GM23338 (cell line): ENCODE data around the gene NRCAM. TPM values are rescaled to one million over a fixed set of nuclear protein-coding genes. Genes with fewer than 3 reads are reported as not detected.

Experiments
- ATAC-seq: fragments of 200-7000 bp; cut with Tn5 transposase; 3 replicates; pipeline ENCODE4 v1.9.1; 2020
- DNase-seq: peaks from one replicate; pipeline ENCODE4 v3.0.0-alpha.2; 2015; ENCODE audit warnings: low spot score
- H2AFZ ChIP-seq: fragments of 200-600 bp; sonication (generic); 2 replicates; pipeline ENCODE4 v1.8.0; 2016; ENCODE audit warnings: antibody characterized with exemption, mild to moderate bottlenecking, moderate library complexity
- H3F3A ChIP-seq: fragments of 200-600 bp; sonication (generic); replicated peaks from 2 replicates; pipeline ENCODE4 v1.8.0; 2017; ENCODE audit warnings: antibody characterized with exemption, mixed run types, low read depth
- H3K27ac ChIP-seq: fragments of 200-600 bp; sonication (generic); 2 replicates; pipeline ENCODE4 v1.6.1; 2016; ENCODE audit warnings: low read depth
- H3K27me3 ChIP-seq: fragments of 200-600 bp; sonication (generic); 2 replicates; pipeline ENCODE4 v1.8.0; 2016; ENCODE audit warnings: mild to moderate bottlenecking, mixed run types, moderate library complexity; ENCODE audit not compliant: insufficient read depth
- H3K36me3 ChIP-seq: fragments of 200-600 bp; sonication (generic); 2 replicates; pipeline ENCODE4 v1.8.0; 2016; ENCODE audit warnings: mild to moderate bottlenecking; ENCODE audit not compliant: insufficient read depth
- H3K4me1 ChIP-seq: fragments of 200-600 bp; sonication (generic); 2 replicates; pipeline ENCODE4 v1.8.0; 2016; ENCODE audit warnings: mild to moderate bottlenecking, moderate library complexity; ENCODE audit not compliant: insufficient read depth
- H3K4me2 ChIP-seq: fragments of 200-600 bp; sonication (generic); 2 replicates; pipeline ENCODE4 v1.7.1; 2017; ENCODE audit warnings: mixed run types
- H3K4me3 ChIP-seq: fragments of 200-600 bp; sonication (generic); 2 replicates; pipeline ENCODE4 v1.6.1; 2016; ENCODE audit warnings: mixed run types
- H3K79me2 ChIP-seq: fragments of 200-600 bp; sonication (generic); replicated peaks from 2 replicates; pipeline ENCODE4 v1.8.0; 2017; ENCODE audit warnings: mild to moderate bottlenecking; ENCODE audit not compliant: insufficient read depth
- H3K9me2 ChIP-seq: fragments of 200-600 bp; sonication (generic); 2 replicates; pipeline ENCODE4 v1.8.0; 2017; ENCODE audit not compliant: insufficient read depth
- H4K20me1 ChIP-seq: fragments of 200-600 bp; sonication (generic); replicated peaks from 2 replicates; pipeline ENCODE4 v1.8.0; 2017; ENCODE audit warnings: mild to moderate bottlenecking; ENCODE audit not compliant: insufficient read depth
- H3K27ac Mint-ChIP-seq: 2 replicates; pipeline ENCODE4 v1.8.0; 2020; ENCODE audit warnings: inconsistent platforms, mild to moderate bottlenecking, moderate library complexity, mixed read lengths
- H3K27me3 Mint-ChIP-seq: 3 replicates; pipeline ENCODE4 v1.8.0; 2022; ENCODE audit warnings: low read depth, mild to moderate bottlenecking, moderate library complexity, mixed read lengths, inconsistent platforms; ENCODE audit not compliant: insufficient read depth, poor library complexity
- H3K36me3 Mint-ChIP-seq: 3 replicates; pipeline ENCODE4 v1.8.0; 2021; ENCODE audit warnings: low read depth, mild to moderate bottlenecking, inconsistent platforms, moderate library complexity, mixed read lengths
- H3K4me1 Mint-ChIP-seq: 3 replicates; pipeline ENCODE4 v1.8.0; 2020; ENCODE audit warnings: mild to moderate bottlenecking, inconsistent platforms, mixed read lengths
- H3K4me3 Mint-ChIP-seq: 3 replicates; pipeline ENCODE4 v1.8.0; 2021; ENCODE audit warnings: moderate library complexity, mild to moderate bottlenecking, inconsistent platforms, mixed read lengths
- H3K9me3 Mint-ChIP-seq: 3 replicates; pipeline ENCODE4 v1.8.0; 2020; ENCODE audit warnings: moderate library complexity, mild to moderate bottlenecking, inconsistent platforms, mixed read lengths
- CREB1 ChIP-seq: fragments of 250-450 bp; sonication (Bioruptor Pico); IDR thresholded peaks from 2 replicates; pipeline ENCODE4 v1.5.0; 2020; ENCODE audit warnings: low read depth, mild to moderate bottlenecking, moderate library complexity
- ETS1 ChIP-seq: IDR thresholded peaks from 2 replicates; pipeline ENCODE4 v1.6.1; 2016; ENCODE audit warnings: antibody characterized with exemption
- EZH2 ChIP-seq: fragments of 200-600 bp; sonication (generic); IDR thresholded peaks from one replicate; pipeline ENCODE4 v1.8.0; 2017; ENCODE audit warnings: antibody characterized with exemption, mild to moderate bottlenecking, low read depth; ENCODE audit not compliant: unreplicated experiment
- EZH2phosphoT487 ChIP-seq: fragments of 200-600 bp; sonication (generic); IDR thresholded peaks from one replicate; pipeline ENCODE4 v1.8.1; 2018; ENCODE audit warnings: antibody characterized with exemption; ENCODE audit not compliant: unreplicated experiment
- JUNB ChIP-seq: IDR thresholded peaks from one replicate; pipeline ENCODE4 v1.6.1; 2016; ENCODE audit warnings: antibody characterized with exemption; ENCODE audit not compliant: unreplicated experiment
- NANOG ChIP-seq: IDR thresholded peaks from 2 replicates; pipeline ENCODE4 v1.6.1; 2016; ENCODE audit warnings: antibody characterized with exemption, borderline replicate concordance
- POLR2AphosphoS5 ChIP-seq: IDR thresholded peaks from 2 replicates; pipeline ENCODE4 v1.6.1; 2016; ENCODE audit warnings: antibody characterized with exemption, low read depth
- REST ChIP-seq: IDR thresholded peaks from one replicate; pipeline ENCODE4 v1.6.1; 2018; ENCODE audit warnings: antibody characterized with exemption; ENCODE audit not compliant: unreplicated experiment
- STAT1 ChIP-seq: IDR thresholded peaks from one replicate; pipeline ENCODE4 v1.6.1; 2016; ENCODE audit warnings: antibody characterized with exemption; ENCODE audit not compliant: unreplicated experiment
- ZNF114 ChIP-seq: fragments of 250-450 bp; sonication (Bioruptor Pico); IDR thresholded peaks from 2 replicates; pipeline ENCODE4 v1.5.0; 2020; ENCODE audit warnings: mild to moderate bottlenecking, moderate library complexity
- ZNF331 ChIP-seq: fragments of 250-450 bp; sonication (Bioruptor Pico); IDR thresholded peaks from 2 replicates; pipeline ENCODE4 v1.5.0; 2020; ENCODE audit warnings: low read depth, mild to moderate bottlenecking, moderate library complexity
- polyA plus RNA-seq: library from polyadenylated mRNA; unstranded; fragments of >200 nt; fragmentation: Nextera tagmentation; extraction: Ambion mirVana; gene quantifications from 2 replicates; pipeline ENCODE4 v1.2.1, GENCODE V29; 2016
- total RNA-seq: library from RNA; depleted of rRNA; stranded (reverse); fragments of >200 nt; shearing (Covaris generic); gene quantifications from 2 replicates; pipeline ENCODE4 v1.2.3, GENCODE V29; 2014
- TF ChIP-seq, protein P1 (sequence below), 2 experiments: fragments of 200-600 bp in 1 of 2; sonication (generic) in 1 of 2; conservative IDR thresholded peaks; 2 replicates each; pipeline versions ENCODE4 v1.5.1 to v1.6.1; 2016 to 2017; ENCODE audit warnings: antibody characterized with exemption in 2 of 2, low read depth in 2 of 2, mild to moderate bottlenecking in 2 of 2, moderate library complexity in 1 of 2

Gene NRCAM
- total and polyA plus RNA-seq, 2 experiments from 2014 or later = 2.5 to 6.8 TPM

DNA sequence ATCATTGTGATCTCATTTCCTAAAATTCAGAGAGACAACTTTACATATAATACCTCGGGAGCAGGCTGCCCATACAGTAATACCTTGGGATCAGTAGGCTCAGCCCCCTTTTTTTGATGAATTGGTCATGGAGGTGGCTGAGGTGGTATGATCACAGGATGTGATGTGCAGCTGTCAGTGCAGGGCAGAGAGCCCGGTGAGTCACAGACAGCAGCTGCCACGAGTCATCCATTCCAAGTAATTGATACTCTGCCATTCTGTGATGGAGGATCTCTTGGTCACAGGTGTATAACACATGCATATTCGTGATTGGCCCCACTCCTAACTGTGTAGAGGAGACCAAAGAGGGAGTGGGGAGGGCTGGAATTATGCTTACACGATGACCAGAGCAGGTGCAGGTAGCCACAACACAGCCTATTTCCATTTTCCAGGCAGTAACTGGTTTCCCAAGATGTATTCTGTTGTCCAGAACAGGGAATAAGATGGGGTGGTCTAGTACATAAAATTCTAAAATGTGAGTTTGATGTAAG lies 14.1 kb downstream of the NRCAM start:
- Histone ChIP-seq H3K36me3 (no peaks in the 10 kb centered on the region), H3K27ac (no peak overlapping the region), H3K4me3 (no peak overlapping the region), H3F3A (no peaks in the 10 kb centered on the region), H3K79me2 (no peaks in the 10 kb centered on the region), H2AFZ (no peak overlapping the region), H3K4me1 (no peaks in the 10 kb centered on the region), H3K27me3 (no peaks in the 10 kb centered on the region), H3K9me2 (no peaks in the 10 kb centered on the region), H4K20me1 (no peaks in the 10 kb centered on the region), H3K4me2 (no peak overlapping the region)
- no peak for ATAC-seq
- TF ChIP-seq ZNF331 (no peak), JUNB (no peak)
- Mint-ChIP-seq H3K27me3 (no peaks in the 10 kb centered on the region), H3K27ac (no peak overlapping the region), H3K9me3 (no peaks in the 10 kb centered on the region), H3K4me3 (no peak overlapping the region), H3K4me1 (no peaks in the 10 kb centered on the region), H3K36me3 (no peaks in the 10 kb centered on the region)
- no peak for DNase-seq

- Histone ChIP-seq H2AFZ (no peak overlapping the region), H3F3A (no peaks in the 10 kb centered on the region), H4K20me1 (no peaks in the 10 kb centered on the region), H3K9me2 (no peaks in the 10 kb centered on the region), H3K4me2 (no peak overlapping the region), H3K4me3 (no peak overlapping the region), H3K27me3 (no peaks in the 10 kb centered on the region), H3K36me3 (no peaks in the 10 kb centered on the region), H3K79me2 (no peaks in the 10 kb centered on the region), H3K4me1 (no peaks in the 10 kb centered on the region), H3K27ac (no peak overlapping the region)
- no peak overlapping the region for H3K27ac Mint-ChIP-seq
- H3K36me3 Mint-ChIP-seq = no peaks in the 10 kb centered on the region
- H3K9me3 Mint-ChIP-seq = no peaks in the 10 kb centered on the region
- no peak for DNase-seq
- ATAC-seq = no peak
- H3K4me1 Mint-ChIP-seq = no peaks in the 10 kb centered on the region
- H3K27me3 Mint-ChIP-seq = no peaks in the 10 kb centered on the region
- no peak overlapping the region for H3K4me3 Mint-ChIP-seq
- TF ChIP-seq ZNF331 (no peak), POLR2AphosphoS5 (no peak), REST (no peak), ETS1 (no peak), EZH2 (no peak), JUNB (no peak), STAT1 (no peak), ZNF114 (CRISPR knock-in tag) (no peak), EZH2phosphoT487 (no peak), CREB1 (CRISPR knock-in tag) (no peak), NANOG (no peak)
- TF ChIP-seq, protein P1, sequence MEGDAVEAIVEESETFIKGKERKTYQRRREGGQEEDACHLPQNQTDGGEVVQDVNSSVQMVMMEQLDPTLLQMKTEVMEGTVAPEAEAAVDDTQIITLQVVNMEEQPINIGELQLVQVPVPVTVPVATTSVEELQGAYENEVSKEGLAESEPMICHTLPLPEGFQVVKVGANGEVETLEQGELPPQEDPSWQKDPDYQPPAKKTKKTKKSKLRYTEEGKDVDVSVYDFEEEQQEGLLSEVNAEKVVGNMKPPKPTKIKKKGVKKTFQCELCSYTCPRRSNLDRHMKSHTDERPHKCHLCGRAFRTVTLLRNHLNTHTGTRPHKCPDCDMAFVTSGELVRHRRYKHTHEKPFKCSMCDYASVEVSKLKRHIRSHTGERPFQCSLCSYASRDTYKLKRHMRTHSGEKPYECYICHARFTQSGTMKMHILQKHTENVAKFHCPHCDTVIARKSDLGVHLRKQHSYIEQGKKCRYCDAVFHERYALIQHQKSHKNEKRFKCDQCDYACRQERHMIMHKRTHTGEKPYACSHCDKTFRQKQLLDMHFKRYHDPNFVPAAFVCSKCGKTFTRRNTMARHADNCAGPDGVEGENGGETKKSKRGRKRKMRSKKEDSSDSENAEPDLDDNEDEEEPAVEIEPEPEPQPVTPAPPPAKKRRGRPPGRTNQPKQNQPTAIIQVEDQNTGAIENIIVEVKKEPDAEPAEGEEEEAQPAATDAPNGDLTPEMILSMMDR (conservative IDR thresholded peaks at IDR 0.05; ENCODE audit: low read depth in 2 of 2) = no peak
These were observed 14.8 kb downstream of the NRCAM start for GRCh38 chr7:108441392-108441955.
